Endometrial microvascular endothelial cells (primary cell): ENCODE measurements around the gene VPS41. TPM values are rescaled to one million over a fixed set of nuclear protein-coding genes. Genes with fewer than 3 reads are reported as not detected.
"Not testable (repeated sequence)": the region's sequence is repeated elsewhere in the genome, so short reads cannot be mapped to it uniquely, and the experiment has no call there.

Experiments used
- in situ Hi-C: cut with HindIII; loops from 2 replicates; pipeline ENCODE4 v1.10.0; 2017; ENCODE audit warnings: low sequenced_read_pairs, low pct_unique_long_range_greater_than_20kb; ENCODE audit errors: inconsistent ontology term
- total RNA-seq: library from RNA; depleted of rRNA; stranded (reverse); fragments of >200 nt; gene quantifications from one replicate; pipeline ENCODE4 v1.2.3, GENCODE V29; 2015; ENCODE audit errors: inconsistent ontology term

Gene VPS41
- total RNA-seq, 1 donor from 2014 or later = 35.6 TPM

- in situ Hi-C loops = no loop called here
Measured at GRCh38 chr7:38863601-38864291, 45.2 kb downstream of the VPS41 start.

- in situ Hi-C loops = no loop called here
Measured at GRCh38 chr7:38862666-38863065, 46.3 kb downstream of the VPS41 start.

- in situ Hi-C loops = no loop called here
Measured at GRCh38 chr7:38858259-38858884, 50.6 kb downstream of the VPS41 start.

- in situ Hi-C loops = no loop called here
Measured at GRCh38 chr7:38855867-38856266, 53.1 kb downstream of the VPS41 start.

- in situ Hi-C loops = no loop called here
Measured at GRCh38 chr7:38855386-38855785, 53.6 kb downstream of the VPS41 start.

GRCh38 chr7:38854947-38855346, 54.0 kb downstream of the VPS41 start:
- in situ Hi-C loops = not testable (repeated sequence)

GRCh38 chr7:38851321-38851720, 57.7 kb downstream of the VPS41 start:
- in situ Hi-C loops = no loop called here

GRCh38 chr7:38846280-38846679, 62.7 kb downstream of the VPS41 start:
- in situ Hi-C loops = no loop called here

GRCh38 chr7:38844952-38845563, 63.9 kb downstream of the VPS41 start:
- in situ Hi-C loops = no loop called here

GRCh38 chr7:38842746-38843145, 66.2 kb downstream of the VPS41 start:
- in situ Hi-C loops = no loop called here

- in situ Hi-C loops = no loop called here
Measured at GRCh38 chr7:38840736-38841460, 68.1 kb downstream of the VPS41 start.

- in situ Hi-C loops = no loop called here
Measured at GRCh38 chr7:38839851-38840250, 69.1 kb downstream of the VPS41 start.

GRCh38 chr7:38838725-38839385, 70.1 kb downstream of the VPS41 start:
- in situ Hi-C loops = no loop called here

GRCh38 chr7:38834357-38834756, 74.6 kb downstream of the VPS41 start:
- in situ Hi-C loops = no loop called here

GRCh38 chr7:38833329-38833728, 75.7 kb downstream of the VPS41 start:
- in situ Hi-C loops = no loop called here

- in situ Hi-C loops = no loop called here
Measured at GRCh38 chr7:38831259-38831996, 77.6 kb downstream of the VPS41 start.

GRCh38 chr7:38830826-38831225, 78.2 kb downstream of the VPS41 start:
- in situ Hi-C loops = no loop called here

- in situ Hi-C loops = no loop called here
Measured at GRCh38 chr7:38829488-38830165, 79.4 kb downstream of the VPS41 start.
